Nucleus accumbens (tissue), 56 donors: ENCODE results near the gene MIA.
"Not testable (repeated sequence)": the region's sequence is repeated elsewhere in the genome, so short reads cannot be mapped to it uniquely, and the experiment has no call there.

Experiments used
- DNase-seq, 56 donors: peaks; one replicate each; lab custom pipeline; 2025; lab: John Stamatoyannopoulos, UW

Gene MIA

GRCh38 chr19:40774916-40775631 is at the start of gene MIA:
TSS of gene MIA (plus strand) at chr19:40775521. CDS start at chr19:40775543, 22 bp downstream.
- DNase-seq = no peak

- no peak for DNase-seq
These were observed 49.0 kb upstream of the MIA start for GRCh38 chr19:40726279-40726678.

- not testable (repeated sequence) for DNase-seq
These were observed 45.3 kb upstream of the MIA start for GRCh38 chr19:40730065-40730464.

- DNase-seq = not testable (repeated sequence)
These were observed 43.0 kb upstream of the MIA start for GRCh38 chr19:40732304-40732703.

GRCh38 chr19:40733149-40733548 is 42.2 kb upstream of the MIA start:
- no peak for DNase-seq

GRCh38 chr19:40735013-40735771 is 40.1 kb upstream of the MIA start:
- no peak for DNase-seq

- DNase-seq = no peak
These were observed 38.7 kb upstream of the MIA start for GRCh38 chr19:40736661-40737060.

- DNase-seq = no peak
These were observed 38.1 kb upstream of the MIA start for GRCh38 chr19:40737102-40737644.

GRCh38 chr19:40739030-40739839 is 36.1 kb upstream of the MIA start:
- DNase-seq = no peak

GRCh38 chr19:40739871-40740703 is 35.2 kb upstream of the MIA start:
- no peak for DNase-seq

- DNase-seq = peak in 35 of 56 donors; percentile 5 to 73 (median 28)
These were observed 34.6 kb upstream of the MIA start for GRCh38 chr19:40740747-40741146.

- no peak for DNase-seq
These were observed 33.6 kb upstream of the MIA start for GRCh38 chr19:40741527-40742390.

GRCh38 chr19:40742477-40742876 is 32.8 kb upstream of the MIA start:
- DNase-seq = no peak

- DNase-seq = no peak
These were observed 32.4 kb upstream of the MIA start for GRCh38 chr19:40742886-40743285.

- DNase-seq = no peak
These were observed 31.4 kb upstream of the MIA start for GRCh38 chr19:40743926-40744325.

- no peak for DNase-seq
These were observed 30.5 kb upstream of the MIA start for GRCh38 chr19:40744554-40745401.

GRCh38 chr19:40745402-40745780 is 29.9 kb upstream of the MIA start:
- no peak for DNase-seq

- no peak for DNase-seq
These were observed 27.8 kb upstream of the MIA start for GRCh38 chr19:40747536-40747935.
